ENCODE results near the gene FRMD4A.

GRCh38 chr10:13721486-13721885 lies 609.2 kb downstream of the FRMD4A start:
- TF ChIP-seq CTCF (IDR thresholded peaks at IDR 0.05; ENCODE audit: borderline replicate concordance, extremely low read depth, low read length, poor library complexity, severe bottlenecking) = no peak
- TF ChIP-seq EZH2 (IDR thresholded peaks at IDR 0.05; ENCODE audit: borderline replicate concordance, low read depth, low read length, severe bottlenecking) = no peak
